ENCODE measurements around the gene CYTIP. TPM values are rescaled to one million over a fixed set of nuclear protein-coding genes. Genes with fewer than 3 reads are reported as not detected.

The CYTIP gene
- total and polyA plus RNA-seq, 2 experiments from 2014 or later, result 1.6 to 4.0 TPM

- H3K4me1 ChIP-seq (ENCODE audit: insufficient read depth), result peaks cover 4% of the 10 kb centered on the region
- H3K4me2 ChIP-seq, result no peak overlapping the region
- WGBS (ENCODE audit: low lambda C conversion rate, missing lambda C conversion rate), result 52% methylated on average over 1 of the region's 1 CpG
- no peak overlapping the region for H3K4me3 ChIP-seq
- H3K9me3 ChIP-seq (ENCODE audit: low read depth), result no peaks in the 10 kb centered on the region
- no peaks in the 10 kb centered on the region for H3K9me2 ChIP-seq (replicated peaks; ENCODE audit: insufficient read depth)
- no peaks in the 10 kb centered on the region for H3K27me3 ChIP-seq
- DNase-seq (ENCODE audit: low spot score), result no peak
- no peaks in the 10 kb centered on the region for H4K20me1 ChIP-seq (ENCODE audit: insufficient read depth, poor library complexity, severe bottlenecking)
- no peak overlapping the region for H3K27ac ChIP-seq
- no peak overlapping the region for H2AFZ ChIP-seq
- H3K36me3 ChIP-seq (replicated peaks; ENCODE audit: insufficient read depth, low read depth), result no peaks in the 10 kb centered on the region
- TF ChIP-seq CTCF (IDR thresholded peaks at IDR 0.05; ENCODE audit: poor library complexity) (no peak), EZH2 (IDR thresholded peaks at IDR 0.05; ENCODE audit: borderline replicate concordance) (no peak), EZH2phosphoT487 (IDR thresholded peaks at IDR 0.05; ENCODE audit: low read depth, severe bottlenecking, unreplicated experiment) (no peak)
- no peaks in the 10 kb centered on the region for H3K79me2 ChIP-seq
Measured at GRCh38 chr2:157367704-157368103, 76.2 kb downstream of the CYTIP start.

Other genes starting within 250 kb of the CYTIP start
- 13.9 and 16.3 TPM in 2 replicates for gene GALNT5, start 186.4 kb downstream of the CYTIP start, total RNA-seq
- gene GALNT5, start 186.4 kb downstream of the CYTIP start, polyA plus RNA-seq, result 5.9 and 6.0 TPM in 2 replicates
- gene ERMN, start 118.3 kb downstream of the CYTIP start, total RNA-seq, result 0.07 and 0.80 TPM in 2 replicates
- gene ERMN, start 118.3 kb downstream of the CYTIP start, polyA plus RNA-seq, result 0.24 and 0.64 TPM in 2 replicates
- 2.4 and 3.0 TPM in 2 replicates for gene ACVR1C, start 184.8 kb upstream of the CYTIP start, total RNA-seq
- 0.74 and 1.3 TPM in 2 replicates for gene ACVR1C, start 184.8 kb upstream of the CYTIP start, polyA plus RNA-seq